Stomach (tissue), 9 donors: ENCODE measurements around the gene ACYP2. TPM values are rescaled to one million over a fixed set of nuclear protein-coding genes. Genes with fewer than 3 reads are reported as not detected.

ENCODE experiments used
- DNase-seq, 2 donors: peaks; one replicate each; pipeline versions ENCODE4 v3.0.0 to v3.0.0-alpha.2; 2013 to 2019
- H3K27ac ChIP-seq, 5 donors: fragments of 200-600 bp in 4 of 5; sonication (generic) in 4 of 5; one replicate each; pipeline ENCODE4 v1.5.1; 2013 to 2019; ENCODE audit warnings: mild to moderate bottlenecking in 1 of 5, moderate library complexity in 1 of 5
- H3K27me3 ChIP-seq, 3 donors: fragments of 200-600 bp; sonication (generic); one replicate each; pipeline ENCODE4 v1.5.1; 2017 to 2019; ENCODE audit warnings: mixed run types in 1 of 3
- H3K36me3 ChIP-seq, 4 donors: fragments of 200-600 bp; sonication (generic); 1 replicate in 3 of 4; 2 replicates in 1 of 4; pipeline ENCODE4 v1.5.1; 2016 to 2019
- H3K4me1 ChIP-seq, 4 donors: fragments of 200-600 bp; sonication (generic); one replicate each; pipeline ENCODE4 v1.5.1; 2016 to 2019
- H3K4me3 ChIP-seq, 4 donors: fragments of 200-600 bp; sonication (generic) in 3 of 4; one replicate each; pipeline ENCODE4 v1.5.1; 2016 to 2019; ENCODE audit warnings: mild to moderate bottlenecking in 1 of 4
- H3K9me3 ChIP-seq, 4 donors: fragments of 200-600 bp; sonication (generic); one replicate each; pipeline ENCODE4 v1.5.1; 2016 to 2019
- EP300 ChIP-seq: sonication (generic); formaldehyde crosslinking; IDR thresholded peaks from one replicate; pipeline ENCODE4 v1.6.1; 2017; ENCODE audit warnings: antibody characterized with exemption
- POLR2A ChIP-seq, 4 donors: fragments of 450-650 bp; IDR thresholded peaks; one replicate each; pipeline ENCODE4 v1.6.1; 2016; ENCODE audit warnings: antibody characterized with exemption in 4 of 4, control low read depth in 2 of 4, mild to moderate bottlenecking in 1 of 4, moderate library complexity in 1 of 4
- POLR2AphosphoS5 ChIP-seq, 3 donors: sonication (generic); formaldehyde crosslinking; IDR thresholded peaks; one replicate each; pipeline ENCODE4 v1.6.1; 2016; ENCODE audit warnings: antibody characterized with exemption in 3 of 3
- WGBS, 5 donors: extraction: QIAGEN DNeasy Blood & Tissue Kit in 3 of 5; methylation state at CpG; one replicate each; pipeline versions ENCODE4 v1.1.5 to v1.1.7; 2013 to 2018; 5-methylcytosine and 5-hydroxymethylcytosine counted together
- intact Hi-C: fragments of 100-400 bp; cut with DNase I; formaldehyde crosslinking; loops from one replicate; pipeline ENCODE4 v1.15.1; 2023; ENCODE audit warnings: low total_unique reads
- polyA plus RNA-seq, 3 donors: library from polyadenylated mRNA; stranded (reverse); fragments of 200-250 nt; gene quantifications; one replicate each; pipeline ENCODE4 v1.2.3, GENCODE V29; 2013
- total RNA-seq, 5 donors: library from RNA; depleted of rRNA; stranded (reverse); fragments of >200 nt; gene quantifications; one replicate each; pipeline versions ENCODE4 v1.1.0 to v1.2.3, GENCODE V29; 2014 to 2016
- TF ChIP-seq, protein P1 (sequence below), 7 experiments: fragments of 450-650 bp in 4 of 7; fragments of 200-600 bp in 3 of 7; sonication (generic) in 3 of 7; IDR thresholded peaks; one replicate each; pipeline ENCODE4 v1.5.1; 2016 to 2019; ENCODE audit warnings: antibody characterized with exemption in 7 of 7, control low read depth in 2 of 7, mild to moderate bottlenecking in 1 of 7
- donor health status: healthy with polysubstance abuse.
- donor health status: Bipolar disorder and iron deficiency.
- donor health status: healthy.

Gene ACYP2
- total and polyA plus RNA-seq, 8 donors: 4.3 to 42.0 (median 21.7) TPM

DNA sequence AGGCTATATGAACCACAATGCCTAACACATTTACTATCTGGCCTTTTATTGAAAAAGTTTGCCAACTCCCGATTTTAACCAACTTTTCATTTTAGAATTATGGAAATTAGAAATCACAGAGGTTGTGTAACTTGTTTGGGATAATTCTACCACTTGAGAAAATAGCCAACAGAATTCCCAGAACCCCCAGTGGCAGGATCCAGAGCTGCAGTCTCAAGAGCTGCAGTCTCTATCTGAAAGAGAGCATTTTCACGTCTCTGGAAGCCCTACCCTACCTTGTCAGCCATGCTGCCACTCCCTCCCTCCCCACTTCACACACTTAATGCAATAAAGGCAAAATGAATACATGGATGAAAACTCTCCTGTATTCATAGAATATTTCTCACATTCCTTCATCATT is 164.0 kb downstream of the ACYP2 start:
- WGBS, 5 donors: 76 to 89% (median 83%) methylated on average over 2 of the region's 2 CpGs
- DNase-seq: no peak
- TF ChIP-seq POLR2AphosphoS5 (IDR thresholded peaks at IDR 0.05) (no peak), EP300 (no peak), POLR2A (IDR thresholded peaks at IDR 0.05) (no peak)
- TF ChIP-seq, protein P1, sequence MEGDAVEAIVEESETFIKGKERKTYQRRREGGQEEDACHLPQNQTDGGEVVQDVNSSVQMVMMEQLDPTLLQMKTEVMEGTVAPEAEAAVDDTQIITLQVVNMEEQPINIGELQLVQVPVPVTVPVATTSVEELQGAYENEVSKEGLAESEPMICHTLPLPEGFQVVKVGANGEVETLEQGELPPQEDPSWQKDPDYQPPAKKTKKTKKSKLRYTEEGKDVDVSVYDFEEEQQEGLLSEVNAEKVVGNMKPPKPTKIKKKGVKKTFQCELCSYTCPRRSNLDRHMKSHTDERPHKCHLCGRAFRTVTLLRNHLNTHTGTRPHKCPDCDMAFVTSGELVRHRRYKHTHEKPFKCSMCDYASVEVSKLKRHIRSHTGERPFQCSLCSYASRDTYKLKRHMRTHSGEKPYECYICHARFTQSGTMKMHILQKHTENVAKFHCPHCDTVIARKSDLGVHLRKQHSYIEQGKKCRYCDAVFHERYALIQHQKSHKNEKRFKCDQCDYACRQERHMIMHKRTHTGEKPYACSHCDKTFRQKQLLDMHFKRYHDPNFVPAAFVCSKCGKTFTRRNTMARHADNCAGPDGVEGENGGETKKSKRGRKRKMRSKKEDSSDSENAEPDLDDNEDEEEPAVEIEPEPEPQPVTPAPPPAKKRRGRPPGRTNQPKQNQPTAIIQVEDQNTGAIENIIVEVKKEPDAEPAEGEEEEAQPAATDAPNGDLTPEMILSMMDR (IDR thresholded peaks at IDR 0.05): no peak
- no peak overlapping the region for H3K27ac ChIP-seq
- no peaks in the 10 kb centered on the region for H3K4me1 ChIP-seq
- no peaks in the 10 kb centered on the region for H3K27me3 ChIP-seq
- no peaks in the 10 kb centered on the region for H3K9me3 ChIP-seq
- intact Hi-C loops: no loop called here
- no peaks in the 10 kb centered on the region for H3K36me3 ChIP-seq
- no peak overlapping the region for H3K4me3 ChIP-seq

DNA sequence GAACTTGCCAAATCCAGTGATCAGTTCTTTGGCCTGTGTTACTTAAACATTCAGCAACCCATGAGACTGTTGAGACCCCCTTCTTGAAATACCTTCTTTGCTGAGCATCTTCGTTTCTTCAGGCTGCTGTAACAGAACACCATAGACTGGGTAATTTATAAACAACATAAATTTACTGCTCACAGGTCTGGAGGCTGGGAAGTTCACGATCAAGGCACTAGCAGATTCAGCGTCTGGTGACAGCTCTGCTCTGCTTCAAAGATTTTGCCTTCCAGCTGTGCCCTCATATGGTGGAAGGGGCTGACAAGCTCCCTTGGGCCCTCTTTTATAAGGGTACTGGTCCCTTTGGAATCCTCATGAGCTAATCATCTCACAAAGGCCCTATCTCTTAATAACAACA is 169.4 kb downstream of the ACYP2 start:
- no peaks in the 10 kb centered on the region for H3K4me1 ChIP-seq
- H3K9me3 ChIP-seq: no peaks in the 10 kb centered on the region
- H3K36me3 ChIP-seq: no peaks in the 10 kb centered on the region
- no peaks in the 10 kb centered on the region for H3K27me3 ChIP-seq
- no peak for TF ChIP-seq POLR2AphosphoS5 (IDR thresholded peaks at IDR 0.05)
- no peak overlapping the region for H3K27ac ChIP-seq
- no peak for DNase-seq
- intact Hi-C loops: no loop called here
- no peak overlapping the region for H3K4me3 ChIP-seq
- 81 to 94% (median 93%) methylated on average over 3 of the region's 3 CpGs for WGBS, 5 donors

DNA sequence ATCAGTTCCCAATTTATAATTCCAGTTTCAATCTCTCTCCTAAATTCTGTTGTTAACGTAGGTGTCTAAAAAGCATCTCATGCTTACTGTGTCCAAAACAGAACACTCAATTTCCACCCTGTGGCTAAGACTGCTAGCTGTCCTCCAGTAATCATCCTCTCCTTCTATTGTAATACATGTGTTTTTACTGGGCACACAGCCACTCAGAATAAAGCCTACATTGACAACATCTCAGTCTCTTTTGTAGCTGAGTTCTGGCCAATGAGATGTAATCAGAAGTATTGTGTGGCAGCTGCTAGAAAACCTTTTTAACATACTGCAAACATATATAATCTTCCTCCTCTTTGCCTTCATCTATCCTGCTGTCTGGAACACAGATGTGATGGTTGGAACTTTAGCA is 170.0 kb downstream of the ACYP2 start:
- Histone ChIP-seq H3K4me1 (no peaks in the 10 kb centered on the region), H3K4me3 (no peak overlapping the region), H3K9me3 (no peaks in the 10 kb centered on the region), H3K27me3 (no peaks in the 10 kb centered on the region), H3K27ac (no peak overlapping the region), H3K36me3 (no peaks in the 10 kb centered on the region)
- WGBS, 5 donors: 93 to 99% (median 94%) methylated on average over 1 of the region's 1 CpG
- TF ChIP-seq, protein P1 (IDR thresholded peaks at IDR 0.05): no peak
- no peak for TF ChIP-seq POLR2AphosphoS5 (IDR thresholded peaks at IDR 0.05)
- TF ChIP-seq POLR2A (IDR thresholded peaks at IDR 0.05): no peak
- no peak for TF ChIP-seq EP300
- no peak for DNase-seq
- intact Hi-C loops: no loop called here

DNA sequence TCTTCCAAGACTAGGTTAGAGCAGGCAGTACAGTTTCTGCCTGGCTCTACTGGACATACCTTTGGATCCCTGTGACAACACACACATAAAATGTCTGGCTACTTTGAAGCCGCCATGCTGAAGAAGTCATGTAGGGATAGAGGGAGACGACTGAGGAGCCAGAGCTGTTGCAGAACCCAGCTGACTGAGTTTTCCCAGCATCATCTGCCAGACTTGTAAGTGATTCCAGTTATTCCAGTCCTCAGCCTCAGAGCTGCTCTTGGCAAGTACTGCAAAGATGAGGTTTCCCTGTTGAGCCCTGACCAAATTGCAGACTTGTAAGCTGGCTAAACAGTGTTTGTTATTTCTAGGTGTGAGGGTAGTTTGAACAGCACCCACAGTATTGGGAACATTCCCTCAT is 172.1 kb downstream of the ACYP2 start:
- peak in 1 of 2 donors; percentile 33 for DNase-seq

DNA sequence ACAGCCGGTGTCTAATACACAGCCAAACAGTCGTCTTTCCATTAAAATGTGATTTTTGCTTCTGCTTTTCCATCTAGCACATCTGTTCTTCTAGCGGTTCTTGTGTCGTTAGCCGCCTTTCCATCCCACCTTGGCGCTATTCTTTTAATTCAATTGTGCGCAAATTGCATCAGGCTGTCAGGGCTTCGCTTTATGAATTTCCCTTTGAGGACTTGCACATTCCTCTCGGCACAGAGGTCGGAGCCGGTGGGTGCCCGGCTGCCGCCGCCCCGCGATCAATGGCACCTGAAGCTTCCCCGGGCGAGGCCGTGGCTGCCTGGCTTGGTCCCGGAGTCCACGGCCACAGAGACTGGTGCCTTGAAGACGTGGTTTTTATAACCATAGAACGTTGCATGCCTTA is 174.5 kb downstream of the ACYP2 start:
- Histone ChIP-seq H3K27ac (no peak overlapping the region), H3K9me3 (no peaks in the 10 kb centered on the region), H3K4me3 (peak overlapping the region in 3 of 4 donors; percentile 7 to 20 (median 19)), H3K27me3 (no peaks in the 10 kb centered on the region), H3K36me3 (no peaks in the 10 kb centered on the region), H3K4me1 (no peaks in the 10 kb centered on the region)
- peak in 1 of 2 donors; percentile 21 for DNase-seq
- TF ChIP-seq EP300 (no peak), POLR2A (IDR thresholded peaks at IDR 0.05) (no peak), POLR2AphosphoS5 (IDR thresholded peaks at IDR 0.05) (no peak)
- TF ChIP-seq, protein P1 (IDR thresholded peaks at IDR 0.05): no peak
- WGBS, 5 donors: 43 to 79% (median 64%) methylated on average over 23 of the region's 23 CpGs
- intact Hi-C loops: no loop called here

More for the DNA sequence above, 172.1 kb downstream of the ACYP2 start:
- Histone ChIP-seq H3K27me3 (no peaks in the 10 kb centered on the region), H3K9me3 (no peaks in the 10 kb centered on the region), H3K27ac (no peak overlapping the region), H3K4me3 (no peak overlapping the region), H3K4me1 (no peaks in the 10 kb centered on the region), H3K36me3 (no peaks in the 10 kb centered on the region)
- intact Hi-C loops: no loop called here
- TF ChIP-seq POLR2A (IDR thresholded peaks at IDR 0.05): no peak
- TF ChIP-seq EP300: no peak
- TF ChIP-seq POLR2AphosphoS5 (IDR thresholded peaks at IDR 0.05): no peak
- TF ChIP-seq, protein P1 (IDR thresholded peaks at IDR 0.05): no peak
- 82 to 88% (median 84%) methylated on average over 2 of the region's 2 CpGs for WGBS, 5 donors
